GM18909 (cell line): ENCODE measurements around the gene LTB.

ENCODE experiments used
- ATAC-seq: cut with Tn5 transposase; IDR thresholded peaks from one replicate; pipeline ENCODE4 v1.9.1; 2021; ENCODE audit warnings: mild to moderate bottlenecking; ENCODE audit not compliant: unreplicated experiment, poor library complexity

LTB gene

DNA sequence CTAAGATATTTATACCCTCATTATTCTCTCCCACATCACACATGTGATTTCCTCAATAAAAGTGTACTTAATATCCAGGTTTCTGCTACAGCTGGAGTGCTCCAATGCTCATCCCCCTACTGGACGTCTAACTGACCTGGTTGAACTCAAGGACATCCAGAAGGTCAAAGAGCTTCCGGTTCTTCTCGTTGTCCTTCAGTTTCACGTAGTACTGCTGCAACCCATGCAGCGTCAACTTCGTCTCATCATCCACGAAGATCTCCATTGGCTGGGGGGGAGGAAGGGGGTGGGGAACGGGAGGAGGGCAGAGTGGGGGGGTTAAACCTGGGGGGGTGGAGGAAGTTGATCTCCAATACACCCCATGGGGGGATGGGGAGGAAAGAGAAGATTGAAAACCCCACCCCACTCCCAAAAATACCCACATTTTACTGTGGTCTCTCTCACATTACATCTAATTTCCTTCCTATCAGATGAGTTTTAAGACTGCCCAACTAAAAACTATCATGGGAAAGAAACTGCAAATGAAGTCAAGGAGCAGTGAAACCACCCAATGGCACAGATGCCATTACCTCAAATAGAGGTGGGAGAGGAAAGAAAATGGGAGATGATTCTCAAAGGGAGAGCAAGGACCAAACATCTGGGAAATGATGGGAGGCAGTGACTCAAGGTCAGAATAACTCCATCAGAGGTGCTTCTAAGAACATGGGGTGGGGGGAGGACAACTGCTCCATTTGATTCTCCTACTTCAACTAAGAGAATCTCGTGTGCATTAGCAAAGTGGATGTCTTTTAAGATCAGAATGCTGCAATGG lies 49.4 kb downstream of the LTB start:
- no peak for ATAC-seq

DNA sequence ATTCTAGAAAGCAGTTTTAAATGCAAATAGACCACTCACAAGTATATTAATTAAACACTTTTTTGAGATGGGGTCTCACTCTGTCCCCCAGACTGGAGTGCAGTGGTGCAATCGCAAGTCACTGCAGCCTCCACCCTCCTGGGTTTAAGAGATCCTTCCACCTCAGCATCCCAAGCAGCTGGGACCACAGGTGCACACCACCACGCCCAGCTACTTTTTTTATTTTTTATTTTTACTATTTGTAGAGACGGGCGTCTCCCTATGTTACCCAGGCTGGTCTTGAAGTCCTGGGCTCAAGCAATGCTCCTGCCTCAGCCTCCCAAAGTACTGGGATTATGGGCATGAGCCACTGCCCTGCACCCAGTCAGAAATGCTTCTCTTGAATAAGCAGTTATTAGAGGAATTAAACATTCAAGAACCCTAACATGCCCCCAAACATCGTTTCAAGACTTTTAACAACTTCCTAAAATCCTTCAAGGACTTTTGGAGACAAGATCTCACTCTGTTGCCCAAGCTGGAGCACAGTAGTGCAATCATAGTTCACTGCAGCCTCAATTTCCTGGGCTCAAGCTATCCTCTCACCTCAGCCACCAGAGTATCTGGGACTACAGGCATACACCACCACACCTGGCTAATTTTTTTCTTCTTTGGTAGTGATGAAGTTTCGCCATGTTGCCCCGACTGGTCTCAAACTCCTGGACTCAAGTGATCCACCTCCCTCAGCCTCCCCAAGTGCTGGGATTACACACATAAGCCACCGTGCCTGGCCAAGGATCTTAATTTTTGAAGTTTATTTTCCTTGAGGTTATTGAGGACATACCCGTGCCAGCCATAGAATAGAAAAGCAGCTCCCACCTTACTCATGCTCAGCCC lies 50.2 kb downstream of the LTB start:
- ATAC-seq, result no peak

DNA sequence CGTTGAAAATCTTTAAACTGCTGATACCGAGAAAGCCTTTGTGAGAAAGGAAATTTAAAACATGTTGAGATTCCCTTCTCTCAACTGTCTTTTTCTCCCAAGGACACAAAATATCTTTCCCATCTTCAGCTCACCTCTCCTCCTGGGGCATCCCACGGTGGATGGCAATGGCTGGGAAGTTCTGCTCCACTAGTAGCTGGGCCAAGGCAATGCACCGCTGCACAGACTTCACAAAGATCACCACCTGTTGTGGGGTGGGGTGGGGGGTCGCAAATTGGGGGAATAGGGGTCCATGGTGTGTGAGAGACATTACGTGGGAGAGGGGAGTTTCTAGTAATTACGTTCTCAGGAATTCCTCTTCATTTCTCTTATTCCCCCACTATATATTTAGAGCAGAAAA lies 51.1 kb downstream of the LTB start:
- ATAC-seq, result no peak

DNA sequence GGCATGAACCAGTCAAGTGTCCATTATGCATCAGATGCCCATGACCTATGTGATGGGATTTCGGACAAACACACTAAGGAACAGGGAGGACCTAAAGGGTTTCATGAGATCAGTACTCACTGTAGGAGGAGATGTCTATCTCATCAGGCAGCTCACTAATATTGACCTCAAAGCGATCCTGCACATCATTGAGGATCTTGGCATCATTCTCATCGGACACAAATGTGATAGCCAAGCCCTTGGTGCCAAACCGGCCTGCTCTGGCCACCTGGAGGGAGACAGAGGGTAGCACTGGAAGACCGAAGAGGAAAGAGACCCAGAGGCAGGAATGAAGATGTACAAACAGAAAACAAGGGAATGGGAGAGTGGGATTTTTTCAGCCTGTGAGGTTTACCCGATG lies 51.6 kb downstream of the LTB start:
- ATAC-seq, result no peak
